ENCODE data around the gene SHFL. TPM values are rescaled to one million over a fixed set of nuclear protein-coding genes. Genes with fewer than 3 reads are reported as not detected.

SHFL gene
- total RNA-seq: 23.9 and 38.2 TPM in 2 replicates

GRCh38 chr19:10085641-10086590 lies at the start of gene SHFL:
Gene SHFL (plus strand): TSS chr19:10086317. CDS start chr19:10086428, 111 bp downstream.

GRCh38 chr19:10106100-10106936 lies 20.2 kb downstream of the SHFL start, which contains the start of gene PPAN:
Gene PPAN (plus strand): TSS chr19:10106362. CDS start chr19:10106395, 33 bp downstream.

GRCh38 chr19:10111405-10111811 lies 25.3 kb downstream of the SHFL start, which contains the start of gene P2RY11:
Gene P2RY11 (plus strand): TSS chr19:10111693. CDS start chr19:10111722, 29 bp downstream.

Other genes starting within 250 kb of the SHFL start
- 4.1 and 6.1 TPM in 2 replicates for gene OLFM2, start 149.8 kb upstream of the SHFL start, total RNA-seq
- gene COL5A3, start 75.8 kb upstream of the SHFL start, total RNA-seq: 3.8 and 5.0 TPM in 2 replicates
- not detected in 2 replicates for gene RDH8, start 72.8 kb upstream of the SHFL start, total RNA-seq
- gene ANGPTL6, start 16.4 kb downstream of the SHFL start, total RNA-seq: 0.44 and 0.66 TPM in 2 replicates
- 13.7 and 26.0 TPM in 2 replicates for gene PPAN, start 20.0 kb downstream of the SHFL start, total RNA-seq
- gene P2RY11, start 25.4 kb downstream of the SHFL start, total RNA-seq: 0.87 and 4.1 TPM in 2 replicates
- 309 and 329 TPM in 2 replicates for gene EIF3G, start 33.6 kb downstream of the SHFL start, total RNA-seq
- gene DNMT1, start 108.6 kb downstream of the SHFL start, total RNA-seq: 44.0 and 97.9 TPM in 2 replicates
- 37.7 and 70.8 TPM in 2 replicates for gene S1PR2, start 145.0 kb downstream of the SHFL start, total RNA-seq
- gene MRPL4, start 165.9 kb downstream of the SHFL start, total RNA-seq: 25.3 and 29.5 TPM in 2 replicates
- 1.7 and 15.9 TPM in 2 replicates for gene ICAM1, start 184.8 kb downstream of the SHFL start, total RNA-seq
- 1.2 and 3.5 TPM in 2 replicates for gene ICAM4, start 200.6 kb downstream of the SHFL start, total RNA-seq
- 2.6 and 4.0 TPM in 2 replicates for gene ICAM5, start 203.6 kb downstream of the SHFL start, total RNA-seq
- 0.29 and 0.50 TPM in 2 replicates for gene ZGLP1, start 223.5 kb downstream of the SHFL start, total RNA-seq
- gene FDX2, start 229.7 kb downstream of the SHFL start, total RNA-seq: 15.0 and 20.0 TPM in 2 replicates
- 12.1 and 14.4 TPM in 2 replicates for gene RAVER1, start 247.2 kb downstream of the SHFL start, total RNA-seq

All from smooth muscle cell of trachea (primary cell).